ENCODE data around the gene SNX5.
"Not testable (repeated sequence)": the region's sequence is repeated elsewhere in the genome, so short reads cannot be mapped to it uniquely, and the experiment has no call there.

SNX5 gene

GRCh38 chr20:17964632-17965031 lies 4.0 kb downstream of the SNX5 start:
- TF ChIP-seq CTCF (IDR thresholded peaks at IDR 0.05) (no peak), ZFX (IDR thresholded peaks at IDR 0.05; ENCODE audit: borderline replicate concordance) (no peak)
- 0 out of 2 replicates have a peak overlapping the region, but pooled peaks have one; percentile 5 for H3K27ac ChIP-seq

- H3K27ac ChIP-seq: no peak overlapping the region
Measured at GRCh38 chr20:17964073-17964472, 4.5 kb downstream of the SNX5 start.

GRCh38 chr20:17963114-17963897 lies 5.3 kb downstream of the SNX5 start:
- peak overlapping the region; percentile 24; the same call in 1 of the 2 replicates for H3K27ac ChIP-seq
- TF ChIP-seq ZFX (IDR thresholded peaks at IDR 0.05; ENCODE audit: borderline replicate concordance) (no peak), CTCF (IDR thresholded peaks at IDR 0.05) (no peak)

More at GRCh38 chr20:17964073-17964472, 4.5 kb downstream of the SNX5 start:
- TF ChIP-seq ZFX (IDR thresholded peaks at IDR 0.05; ENCODE audit: borderline replicate concordance) (no peak), CTCF (IDR thresholded peaks at IDR 0.05) (no peak)

- peak overlapping the region; percentile 26; the same call in 1 of the 2 replicates for H3K27ac ChIP-seq
- no peak for TF ChIP-seq CTCF (IDR thresholded peaks at IDR 0.05)
- no peak for TF ChIP-seq ZFX (IDR thresholded peaks at IDR 0.05; ENCODE audit: borderline replicate concordance)
Measured at GRCh38 chr20:17961587-17961940, 7.0 kb downstream of the SNX5 start.

- TF ChIP-seq ZFX (IDR thresholded peaks at IDR 0.05; ENCODE audit: borderline replicate concordance) (no peak), CTCF (IDR thresholded peaks at IDR 0.05) (no peak)
- H3K27ac ChIP-seq: no peak overlapping the region
Measured at GRCh38 chr20:17960927-17961586, 7.5 kb downstream of the SNX5 start.

- H3K27ac ChIP-seq: not testable (repeated sequence)
Measured at GRCh38 chr20:17960400-17960885, 8.2 kb downstream of the SNX5 start.

GRCh38 chr20:17959257-17959627 lies 9.4 kb downstream of the SNX5 start:
- H3K27ac ChIP-seq: peak overlapping the region; percentile 32
- TF ChIP-seq ZFX (IDR thresholded peaks at IDR 0.05; ENCODE audit: borderline replicate concordance): no peak
- no peak for TF ChIP-seq CTCF (IDR thresholded peaks at IDR 0.05)
